Choroid plexus epithelial cell (primary cell): ENCODE measurements around the gene HS6ST3.

Experiments used
- DNase-seq: peaks from one replicate; pipeline ENCODE4 v3.0.0-alpha.2; 2010; ENCODE audit warnings: low read depth
- H3K4me3 ChIP-seq: 2 replicates; pipeline ENCODE4 v1.5.1; 2011; ENCODE audit warnings: low read depth, mild to moderate bottlenecking, control low read depth, low read length, moderate library complexity
- TF ChIP-seq, protein P1 (sequence below): conservative IDR thresholded peaks from 2 replicates; pipeline ENCODE4 v1.5.1; 2011; ENCODE audit warnings: low read depth, mild to moderate bottlenecking, control low read depth, inconsistent platforms, low read length, moderate library complexity

The HS6ST3 gene

DNA sequence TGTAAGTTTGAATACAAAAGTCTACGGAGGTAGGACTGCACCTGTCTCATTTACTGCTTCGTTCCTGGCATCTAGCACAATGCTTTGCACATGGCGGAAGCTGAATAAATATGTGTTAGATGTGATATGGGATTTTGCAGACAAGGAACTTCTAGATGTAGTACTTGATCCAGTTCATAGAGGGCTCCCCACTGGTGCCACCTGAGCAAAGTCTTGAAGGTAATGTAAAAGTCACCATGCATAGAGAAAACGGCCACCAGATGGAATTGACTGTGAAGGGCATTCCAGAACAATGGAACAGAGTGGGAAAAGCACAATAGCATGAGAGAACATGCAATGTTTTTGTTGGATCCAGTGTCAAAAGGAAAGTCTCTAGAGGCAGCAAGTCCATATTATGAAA lies 209.3 kb downstream of the HS6ST3 start:
- DNase-seq, result no peak
- no peak overlapping the region for H3K4me3 ChIP-seq
- TF ChIP-seq, protein P1, sequence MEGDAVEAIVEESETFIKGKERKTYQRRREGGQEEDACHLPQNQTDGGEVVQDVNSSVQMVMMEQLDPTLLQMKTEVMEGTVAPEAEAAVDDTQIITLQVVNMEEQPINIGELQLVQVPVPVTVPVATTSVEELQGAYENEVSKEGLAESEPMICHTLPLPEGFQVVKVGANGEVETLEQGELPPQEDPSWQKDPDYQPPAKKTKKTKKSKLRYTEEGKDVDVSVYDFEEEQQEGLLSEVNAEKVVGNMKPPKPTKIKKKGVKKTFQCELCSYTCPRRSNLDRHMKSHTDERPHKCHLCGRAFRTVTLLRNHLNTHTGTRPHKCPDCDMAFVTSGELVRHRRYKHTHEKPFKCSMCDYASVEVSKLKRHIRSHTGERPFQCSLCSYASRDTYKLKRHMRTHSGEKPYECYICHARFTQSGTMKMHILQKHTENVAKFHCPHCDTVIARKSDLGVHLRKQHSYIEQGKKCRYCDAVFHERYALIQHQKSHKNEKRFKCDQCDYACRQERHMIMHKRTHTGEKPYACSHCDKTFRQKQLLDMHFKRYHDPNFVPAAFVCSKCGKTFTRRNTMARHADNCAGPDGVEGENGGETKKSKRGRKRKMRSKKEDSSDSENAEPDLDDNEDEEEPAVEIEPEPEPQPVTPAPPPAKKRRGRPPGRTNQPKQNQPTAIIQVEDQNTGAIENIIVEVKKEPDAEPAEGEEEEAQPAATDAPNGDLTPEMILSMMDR, result no peak

DNA sequence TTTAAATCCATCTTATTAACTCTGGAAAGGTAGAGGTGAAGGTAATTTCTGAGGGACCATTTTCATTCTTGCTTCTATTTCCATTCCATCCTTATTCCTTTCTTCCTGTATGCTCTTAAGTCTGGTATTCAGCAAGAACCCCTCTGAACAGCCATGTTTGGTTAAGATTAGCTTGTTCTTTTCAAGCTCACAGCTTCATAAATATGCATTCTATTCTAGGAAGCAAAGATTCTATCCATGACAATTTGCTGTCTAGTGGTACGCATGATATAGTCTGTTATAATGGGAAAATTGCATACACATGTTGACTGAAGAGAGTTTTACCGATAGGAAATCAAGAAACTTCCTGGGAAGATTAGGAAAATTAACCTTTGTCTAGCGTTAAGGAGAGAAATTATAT lies 218.7 kb downstream of the HS6ST3 start:
- no peak overlapping the region for H3K4me3 ChIP-seq
- TF ChIP-seq, protein P1, result no peak
- no peak for DNase-seq

DNA sequence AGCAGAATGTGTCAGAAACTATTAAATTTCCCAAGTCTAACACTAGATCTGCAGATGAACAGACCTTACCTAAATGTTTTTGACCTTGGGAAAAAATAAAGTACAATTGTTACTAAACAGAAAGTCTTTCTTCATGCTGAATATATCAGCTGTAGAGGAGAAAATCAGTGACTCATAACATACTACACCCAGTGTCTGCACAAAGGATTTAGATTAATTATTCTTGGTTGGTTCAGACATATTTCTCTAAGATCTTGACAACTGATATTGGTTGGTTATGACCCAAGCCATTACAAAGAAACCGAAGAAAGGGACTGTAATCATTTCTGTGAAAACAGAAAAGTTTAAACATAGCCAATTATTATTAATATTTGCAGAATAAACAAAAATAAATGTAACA lies 225.1 kb downstream of the HS6ST3 start:
- no peak overlapping the region for H3K4me3 ChIP-seq
- TF ChIP-seq, protein P1, result no peak
- no peak for DNase-seq

DNA sequence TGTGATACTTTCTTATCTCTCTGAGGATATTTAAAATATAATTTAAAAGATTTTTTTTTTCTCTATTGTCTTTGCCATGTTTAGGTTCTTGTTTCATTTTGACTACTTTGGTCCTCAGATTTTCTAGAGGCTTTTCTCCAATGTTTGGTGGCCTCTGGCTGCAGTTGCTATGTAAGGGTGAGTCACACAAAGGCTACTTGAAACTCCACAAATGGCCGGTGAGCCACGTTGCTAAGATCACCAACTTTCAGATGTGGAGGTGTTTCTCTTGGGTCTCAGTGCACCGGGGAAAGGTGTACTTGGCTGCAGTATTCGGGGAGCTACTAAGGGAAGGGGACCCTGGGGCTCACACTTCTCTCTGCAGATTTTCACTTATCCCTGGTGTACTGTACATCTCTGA lies 248.1 kb downstream of the HS6ST3 start:
- TF ChIP-seq, protein P1, result no peak
- no peak overlapping the region for H3K4me3 ChIP-seq
- DNase-seq, result no peak

DNA sequence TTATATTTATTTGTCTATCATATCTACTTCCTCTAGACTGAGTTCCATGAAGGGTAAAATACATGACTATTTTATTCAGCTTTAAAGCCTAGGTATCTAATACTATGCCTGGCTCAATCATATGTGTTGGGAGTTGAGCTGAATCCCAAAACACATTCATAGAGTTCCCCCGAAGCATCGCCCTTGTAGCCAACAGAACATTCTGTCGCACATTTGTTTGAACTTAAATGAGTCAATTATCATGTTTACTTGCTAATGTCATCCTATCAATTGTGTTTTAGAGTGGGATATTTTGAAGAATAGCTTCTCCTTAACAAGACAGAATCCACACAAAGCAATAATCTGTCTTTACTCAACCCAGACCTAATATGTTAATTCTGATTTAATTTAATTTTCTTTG lies 252.4 kb downstream of the HS6ST3 start:
- TF ChIP-seq, protein P1, result no peak
- no peak overlapping the region for H3K4me3 ChIP-seq
- no peak for DNase-seq

DNA sequence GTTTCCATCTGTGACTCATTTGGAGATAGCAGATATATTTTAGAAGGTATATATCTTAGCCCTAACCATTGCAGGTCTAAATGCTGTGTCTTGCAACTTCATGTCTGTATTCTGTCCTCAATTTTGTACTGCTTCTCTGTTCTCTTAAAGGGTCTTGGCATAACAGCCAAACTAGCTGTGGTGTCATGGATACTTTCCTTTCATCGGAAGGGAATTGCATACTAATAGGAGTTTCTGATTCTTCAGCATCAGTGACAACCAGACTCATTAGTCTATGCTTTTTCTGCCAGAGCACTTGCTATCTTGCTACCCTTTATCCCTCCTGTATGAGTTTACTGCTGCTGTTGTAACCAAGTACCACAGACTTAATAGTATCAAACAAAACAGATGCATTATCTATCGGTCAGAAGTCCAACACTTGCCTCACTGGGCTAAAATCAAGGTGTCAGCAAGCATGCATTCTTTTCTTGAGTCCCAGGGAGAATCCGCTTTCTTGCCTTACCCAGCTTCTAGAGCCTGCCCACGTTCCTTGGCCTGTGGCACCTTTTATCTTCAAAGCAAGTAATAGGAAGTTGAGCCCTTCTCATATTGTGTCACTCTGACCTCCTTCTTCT lies 253.1 kb downstream of the HS6ST3 start:
- no peak for DNase-seq
- TF ChIP-seq, protein P1, result no peak
- H3K4me3 ChIP-seq, result no peak overlapping the region

DNA sequence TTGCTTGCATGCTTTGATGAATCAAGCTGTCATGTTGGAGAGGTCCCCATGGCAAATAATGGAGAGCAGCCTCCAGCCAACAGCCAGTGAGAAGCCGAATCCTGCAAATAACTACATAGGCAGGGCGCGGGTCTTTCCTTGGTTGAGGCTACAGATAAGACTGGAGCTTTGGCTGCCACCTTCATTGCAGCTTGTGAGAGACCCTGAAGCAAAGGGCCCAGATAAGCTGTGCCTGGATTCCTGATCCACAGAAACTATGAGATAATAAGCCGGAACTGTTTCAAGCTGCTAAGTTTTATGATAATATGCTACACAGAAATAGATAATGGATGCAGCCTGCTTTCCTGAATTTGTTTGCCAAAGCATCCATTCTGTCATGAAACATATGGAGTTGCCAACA lies 257.0 kb downstream of the HS6ST3 start:
- TF ChIP-seq, protein P1, result no peak
- H3K4me3 ChIP-seq, result no peak overlapping the region
- no peak for DNase-seq
